ENCODE results near the gene ACVRL1. TPM values are rescaled to one million over a fixed set of nuclear protein-coding genes. Genes with fewer than 3 reads are reported as not detected.

Gene ACVRL1
- total RNA-seq, 1 experiment from 2014 or later = not detected

DNA sequence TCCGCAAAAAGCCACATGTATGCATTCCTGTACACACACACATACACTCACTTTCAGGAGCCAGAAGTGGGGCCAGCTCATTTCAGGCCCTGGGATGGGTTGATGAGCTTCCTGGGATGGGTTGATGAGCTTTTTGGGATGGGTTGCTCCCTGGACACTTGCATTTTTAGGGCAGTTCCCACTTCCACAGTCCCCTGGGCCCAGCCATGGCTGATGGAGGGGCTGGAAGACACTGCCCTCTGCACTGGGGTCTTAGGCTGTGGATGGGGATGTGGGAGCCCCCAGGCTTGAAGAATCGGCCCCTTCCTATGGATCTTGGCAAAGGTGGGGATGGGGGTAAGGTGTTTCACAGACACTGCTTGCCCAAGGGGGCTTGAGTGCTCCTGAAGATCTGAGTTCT lies 12.7 kb downstream of the ACVRL1 start:
- Histone ChIP-seq H2BK5ac (ENCODE audit: insufficient read length, low read length) (no peak overlapping the region), H4K8ac (replicated peaks; ENCODE audit: insufficient read length, low read depth, low read length) (no peak overlapping the region), H3K27me3 (ENCODE audit: insufficient read depth, low read length) (no peaks in the 10 kb centered on the region), H3K4me2 (ENCODE audit: insufficient read depth, insufficient read length, low read length) (no peak overlapping the region), H4K91ac (ENCODE audit: insufficient read length, low read depth, low read length) (no peak overlapping the region), H3K79me1 (ENCODE audit: insufficient read depth, low read depth, low read length, poor library complexity, severe bottlenecking) (no peaks in the 10 kb centered on the region), H3T11ph (ENCODE audit: low read length) (no peak overlapping the region), H3K56ac (ENCODE audit: insufficient read length, low read depth, low read length) (no peak overlapping the region), H2BK15ac (ENCODE audit: low read depth, low read length) (no peak overlapping the region), H2BK20ac (ENCODE audit: low read depth, low read length, poor library complexity, severe bottlenecking) (no peak overlapping the region), H3K18ac (ENCODE audit: insufficient read length, low read depth, low read length) (no peak overlapping the region), H3K9me3 (ENCODE audit: control insufficient read depth, low read depth, low read length) (no peaks in the 10 kb centered on the region), H2BK12ac (ENCODE audit: insufficient read length, low read depth, low read length) (no peak overlapping the region), H2AFZ (ENCODE audit: low read length) (no peak overlapping the region), H3K9ac (ENCODE audit: extremely low read depth, insufficient read length, low read length) (no peak overlapping the region), H3K79me2 (ENCODE audit: insufficient read depth, low read length) (no peaks in the 10 kb centered on the region), H4K5ac (ENCODE audit: insufficient read length, low read depth, low read length) (no peak overlapping the region), H3K4me1 (ENCODE audit: insufficient read depth, low read length) (no peaks in the 10 kb centered on the region; the same call in 1 of the 2 replicates), H2AK5ac (ENCODE audit: insufficient read length, low read length) (no peak overlapping the region), H2BK120ac (ENCODE audit: low read depth, low read length, poor library complexity, severe bottlenecking) (no peak overlapping the region), H4K20me1 (ENCODE audit: control insufficient read depth, insufficient read depth, insufficient read length) (no peaks in the 10 kb centered on the region), H3K27ac (ENCODE audit: insufficient read length, low read depth, low read length) (no peak overlapping the region), H3K23me2 (ENCODE audit: insufficient read length, low read depth, low read length, poor library complexity, severe bottlenecking) (no peaks in the 10 kb centered on the region), H3K14ac (ENCODE audit: insufficient read depth, low read length) (no peak overlapping the region), H3K4ac (ENCODE audit: low read depth, low read length) (no peak overlapping the region), H3K23ac (ENCODE audit: insufficient read length, low read depth, low read length) (no peak overlapping the region)
- TF ChIP-seq, protein P1, sequence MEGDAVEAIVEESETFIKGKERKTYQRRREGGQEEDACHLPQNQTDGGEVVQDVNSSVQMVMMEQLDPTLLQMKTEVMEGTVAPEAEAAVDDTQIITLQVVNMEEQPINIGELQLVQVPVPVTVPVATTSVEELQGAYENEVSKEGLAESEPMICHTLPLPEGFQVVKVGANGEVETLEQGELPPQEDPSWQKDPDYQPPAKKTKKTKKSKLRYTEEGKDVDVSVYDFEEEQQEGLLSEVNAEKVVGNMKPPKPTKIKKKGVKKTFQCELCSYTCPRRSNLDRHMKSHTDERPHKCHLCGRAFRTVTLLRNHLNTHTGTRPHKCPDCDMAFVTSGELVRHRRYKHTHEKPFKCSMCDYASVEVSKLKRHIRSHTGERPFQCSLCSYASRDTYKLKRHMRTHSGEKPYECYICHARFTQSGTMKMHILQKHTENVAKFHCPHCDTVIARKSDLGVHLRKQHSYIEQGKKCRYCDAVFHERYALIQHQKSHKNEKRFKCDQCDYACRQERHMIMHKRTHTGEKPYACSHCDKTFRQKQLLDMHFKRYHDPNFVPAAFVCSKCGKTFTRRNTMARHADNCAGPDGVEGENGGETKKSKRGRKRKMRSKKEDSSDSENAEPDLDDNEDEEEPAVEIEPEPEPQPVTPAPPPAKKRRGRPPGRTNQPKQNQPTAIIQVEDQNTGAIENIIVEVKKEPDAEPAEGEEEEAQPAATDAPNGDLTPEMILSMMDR (conservative IDR thresholded peaks at IDR 0.05) = no peak
- Mint-ChIP-seq H3K9me3 (no peaks in the 10 kb centered on the region), H3K4me3 (no peak overlapping the region), H3K27ac (no peak overlapping the region; a peak in 1 of 7 replicates), H3K36me3 (ENCODE audit: insufficient read depth in 1 of 3, low read depth in 3 of 3) (no peaks in the 10 kb centered on the region), H3K4me1 (peaks cover 23 to 41% of the 10 kb centered on the region in 2 experiments), H3K27me3 (ENCODE audit: low read depth) (peaks cover 30% of the 10 kb centered on the region)
- DNase-seq = no peak
- WGBS (ENCODE audit: extremely low coverage, insufficient read length, low lambda C conversion rate) = no CpG with 5 or more reads among the region's 2 CpGs
